ENCODE measurements around the gene NUSAP1. TPM values are rescaled to one million over a fixed set of nuclear protein-coding genes. Genes with fewer than 3 reads are reported as not detected.

The NUSAP1 gene
- total RNA-seq, 1 donor from 2014 or later = 16.9 TPM

DNA sequence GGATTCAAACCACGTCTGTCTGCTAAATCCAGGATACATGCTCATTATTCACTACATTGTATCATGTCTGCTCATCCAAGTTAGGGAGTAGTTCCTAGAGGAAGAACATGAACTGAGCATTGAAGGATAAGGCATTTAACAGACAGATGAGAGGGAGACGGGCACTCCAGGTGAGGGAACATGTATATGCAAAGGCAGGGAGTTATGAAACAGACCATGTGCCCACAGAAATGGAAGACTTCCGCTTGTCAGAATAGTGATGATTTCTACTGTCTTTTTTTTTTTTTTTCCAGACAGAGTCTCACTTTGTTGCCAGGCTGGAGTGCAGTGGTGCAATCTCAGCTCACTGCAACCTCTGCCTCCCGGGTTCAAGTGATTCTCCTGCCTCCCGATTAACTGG lies 74.7 kb downstream of the NUSAP1 start:
- Mint-ChIP-seq H3K9me3 (ENCODE audit: unreplicated experiment) (no peaks in the 10 kb centered on the region), H3K36me3 (ENCODE audit: low read depth, unreplicated experiment) (no peaks in the 10 kb centered on the region), H3K27me3 (ENCODE audit: unreplicated experiment) (peaks cover 12% of the 10 kb centered on the region), H3K4me1 (ENCODE audit: unreplicated experiment) (peaks cover 23% of the 10 kb centered on the region), H3K27ac (ENCODE audit: unreplicated experiment) (no peak overlapping the region), H3K4me3 (ENCODE audit: unreplicated experiment) (no peak overlapping the region)
- TF ChIP-seq, protein P1, sequence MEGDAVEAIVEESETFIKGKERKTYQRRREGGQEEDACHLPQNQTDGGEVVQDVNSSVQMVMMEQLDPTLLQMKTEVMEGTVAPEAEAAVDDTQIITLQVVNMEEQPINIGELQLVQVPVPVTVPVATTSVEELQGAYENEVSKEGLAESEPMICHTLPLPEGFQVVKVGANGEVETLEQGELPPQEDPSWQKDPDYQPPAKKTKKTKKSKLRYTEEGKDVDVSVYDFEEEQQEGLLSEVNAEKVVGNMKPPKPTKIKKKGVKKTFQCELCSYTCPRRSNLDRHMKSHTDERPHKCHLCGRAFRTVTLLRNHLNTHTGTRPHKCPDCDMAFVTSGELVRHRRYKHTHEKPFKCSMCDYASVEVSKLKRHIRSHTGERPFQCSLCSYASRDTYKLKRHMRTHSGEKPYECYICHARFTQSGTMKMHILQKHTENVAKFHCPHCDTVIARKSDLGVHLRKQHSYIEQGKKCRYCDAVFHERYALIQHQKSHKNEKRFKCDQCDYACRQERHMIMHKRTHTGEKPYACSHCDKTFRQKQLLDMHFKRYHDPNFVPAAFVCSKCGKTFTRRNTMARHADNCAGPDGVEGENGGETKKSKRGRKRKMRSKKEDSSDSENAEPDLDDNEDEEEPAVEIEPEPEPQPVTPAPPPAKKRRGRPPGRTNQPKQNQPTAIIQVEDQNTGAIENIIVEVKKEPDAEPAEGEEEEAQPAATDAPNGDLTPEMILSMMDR (IDR thresholded peaks at IDR 0.05; ENCODE audit: unreplicated experiment) = no peak
- DNase-seq (ENCODE audit: low spot score) = no peak

DNA sequence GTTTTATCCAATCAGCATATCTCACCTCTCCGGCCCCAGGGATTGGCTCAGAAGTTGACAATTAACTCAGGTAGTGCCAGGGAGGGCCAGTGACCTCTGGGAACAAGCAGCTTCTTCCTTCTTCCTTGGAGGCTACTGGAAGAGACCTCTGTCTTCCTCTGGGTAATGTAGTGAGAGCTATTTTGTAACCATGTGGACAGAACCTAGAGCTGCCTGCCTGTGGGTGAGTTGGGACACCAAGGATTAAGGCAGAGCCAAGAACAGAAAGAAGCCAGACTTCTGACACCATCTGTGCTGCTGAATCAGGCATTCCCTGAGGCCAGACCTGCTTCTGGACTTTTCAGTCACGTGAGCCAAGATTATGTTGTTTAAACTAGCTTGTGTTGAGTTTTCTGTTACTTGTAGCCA lies 75.6 kb downstream of the NUSAP1 start:
- Mint-ChIP-seq H3K4me3 (ENCODE audit: unreplicated experiment) (no peak overlapping the region), H3K27ac (ENCODE audit: unreplicated experiment) (no peak overlapping the region), H3K4me1 (ENCODE audit: unreplicated experiment) (peaks cover 23% of the 10 kb centered on the region), H3K36me3 (ENCODE audit: low read depth, unreplicated experiment) (no peaks in the 10 kb centered on the region), H3K27me3 (ENCODE audit: unreplicated experiment) (peaks cover 12% of the 10 kb centered on the region), H3K9me3 (ENCODE audit: unreplicated experiment) (no peaks in the 10 kb centered on the region)
- TF ChIP-seq, protein P1 (IDR thresholded peaks at IDR 0.05; ENCODE audit: unreplicated experiment) = no peak
- DNase-seq (ENCODE audit: low spot score) = no peak

DNA sequence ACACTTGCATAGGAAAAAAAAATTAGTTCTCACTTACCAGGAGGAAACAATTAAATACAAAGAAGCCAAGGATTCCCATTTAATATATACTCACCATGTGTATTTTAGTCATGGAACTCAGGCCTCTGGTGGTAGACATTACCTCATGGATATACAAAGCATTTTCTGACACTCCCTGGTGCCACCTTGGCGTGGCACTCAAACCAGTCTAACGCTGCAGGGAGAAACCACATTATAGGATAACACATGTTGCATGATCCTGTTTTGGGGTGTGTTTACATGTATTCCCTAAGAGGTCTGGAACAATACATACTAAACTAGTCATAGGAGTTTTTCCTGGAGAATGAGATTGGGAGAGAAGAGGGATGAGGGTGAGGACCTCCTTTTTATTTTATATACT lies 78.3 kb downstream of the NUSAP1 start:
- H3K36me3 Mint-ChIP-seq (ENCODE audit: low read depth, unreplicated experiment) = no peaks in the 10 kb centered on the region
- H3K27ac Mint-ChIP-seq (ENCODE audit: unreplicated experiment) = no peak overlapping the region
- no peak for DNase-seq (ENCODE audit: low spot score)
- H3K9me3 Mint-ChIP-seq (ENCODE audit: unreplicated experiment) = no peaks in the 10 kb centered on the region
- H3K4me1 Mint-ChIP-seq (ENCODE audit: unreplicated experiment) = peaks cover 6% of the 10 kb centered on the region
- peaks cover 6% of the 10 kb centered on the region for H3K27me3 Mint-ChIP-seq (ENCODE audit: unreplicated experiment)
- TF ChIP-seq, protein P1 (IDR thresholded peaks at IDR 0.05; ENCODE audit: unreplicated experiment) = no peak
- H3K4me3 Mint-ChIP-seq (ENCODE audit: unreplicated experiment) = no peak overlapping the region

DNA sequence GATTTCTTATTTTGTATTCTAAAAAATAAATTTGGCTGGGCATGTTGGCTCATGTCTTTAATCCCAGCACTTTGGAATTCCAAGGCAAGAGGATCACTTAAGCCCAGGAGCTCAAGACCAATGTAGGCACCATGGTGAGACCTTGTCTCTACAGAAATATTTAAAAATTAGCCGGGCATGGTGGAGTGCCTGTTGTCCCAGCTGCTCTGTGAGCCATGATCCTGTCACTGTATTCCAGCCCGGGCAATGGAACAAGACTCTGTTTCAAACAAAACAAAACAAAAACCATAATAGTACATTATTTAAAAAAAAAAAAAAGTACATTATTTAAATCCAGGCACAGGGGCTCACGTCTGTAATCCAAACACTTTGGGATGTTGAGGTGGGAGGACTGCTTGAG lies 78.8 kb downstream of the NUSAP1 start:
- no peak overlapping the region for H3K27ac Mint-ChIP-seq (ENCODE audit: unreplicated experiment)
- peaks cover 6% of the 10 kb centered on the region for H3K27me3 Mint-ChIP-seq (ENCODE audit: unreplicated experiment)
- no peaks in the 10 kb centered on the region for H3K36me3 Mint-ChIP-seq (ENCODE audit: low read depth, unreplicated experiment)
- no peak overlapping the region for H3K4me3 Mint-ChIP-seq (ENCODE audit: unreplicated experiment)
- no peak for DNase-seq (ENCODE audit: low spot score)
- no peaks in the 10 kb centered on the region for H3K9me3 Mint-ChIP-seq (ENCODE audit: unreplicated experiment)
- TF ChIP-seq, protein P1 (IDR thresholded peaks at IDR 0.05; ENCODE audit: unreplicated experiment) = no peak
- peaks cover 10% of the 10 kb centered on the region for H3K4me1 Mint-ChIP-seq (ENCODE audit: unreplicated experiment)

DNA sequence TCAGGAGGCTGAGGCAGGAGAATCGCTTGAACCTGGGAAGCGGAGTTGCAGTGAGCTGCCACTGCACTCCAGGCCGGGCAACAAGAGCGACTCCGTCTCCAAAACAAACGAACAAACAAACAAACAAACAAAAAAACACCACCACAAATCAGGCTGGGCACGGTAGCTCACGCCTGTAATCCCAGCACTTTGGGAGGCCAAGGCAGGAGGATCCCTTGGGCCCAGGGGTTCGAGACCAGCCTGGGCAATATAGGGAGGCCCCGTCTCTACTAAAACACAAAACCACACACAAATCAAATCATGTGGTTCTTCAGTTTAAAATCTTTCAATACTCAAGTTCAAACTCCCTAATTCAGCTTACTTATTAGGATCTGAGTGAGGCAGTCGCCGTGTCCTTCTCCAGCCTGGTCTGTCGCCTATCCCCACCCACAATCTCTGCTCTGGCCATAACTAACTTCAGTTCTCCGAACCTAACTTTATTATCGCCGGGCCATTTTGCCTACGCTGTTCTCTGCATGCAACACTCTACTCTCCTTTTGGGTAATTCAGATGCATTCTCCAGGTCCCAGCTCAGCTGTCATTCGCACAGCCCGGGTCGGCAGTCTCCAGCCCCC lies 83.6 kb downstream of the NUSAP1 start:
- DNase-seq (ENCODE audit: low spot score) = no peak
- Mint-ChIP-seq H3K27me3 (ENCODE audit: unreplicated experiment) (peaks cover 3% of the 10 kb centered on the region), H3K36me3 (ENCODE audit: low read depth, unreplicated experiment) (peaks cover 4% of the 10 kb centered on the region), H3K27ac (ENCODE audit: unreplicated experiment) (peak overlapping the region; percentile 63), H3K9me3 (ENCODE audit: unreplicated experiment) (no peaks in the 10 kb centered on the region), H3K4me3 (ENCODE audit: unreplicated experiment) (peak overlapping the region; percentile 97), H3K4me1 (ENCODE audit: unreplicated experiment) (peaks cover 29% of the 10 kb centered on the region)
- TF ChIP-seq, protein P1 (IDR thresholded peaks at IDR 0.05; ENCODE audit: unreplicated experiment) = no peak
